ENCODE data around the gene PLEKHA6.

DNA sequence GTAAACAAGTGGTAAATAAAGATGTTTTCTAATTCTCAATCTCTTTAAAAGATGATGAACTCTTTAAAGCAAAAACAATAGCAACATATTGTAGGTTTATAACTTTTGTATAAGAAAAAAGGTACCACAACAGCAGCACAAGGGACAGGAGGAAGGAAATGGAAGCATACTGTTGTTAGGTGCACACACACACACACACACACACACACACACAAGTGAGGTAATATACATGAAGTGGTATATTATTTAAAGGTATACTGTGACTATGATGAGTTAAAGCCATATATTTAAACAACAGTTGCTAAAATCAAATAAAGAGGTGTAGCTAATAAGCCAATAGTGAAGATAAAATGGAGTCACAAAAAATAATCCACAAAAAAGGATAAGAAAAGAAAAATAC is 31.9 kb upstream of the PLEKHA6 start:
- no peak for TF ChIP-seq EZH2phosphoT487 (IDR thresholded peaks at IDR 0.05; ENCODE audit: unreplicated experiment)
- TF ChIP-seq, protein P1, sequence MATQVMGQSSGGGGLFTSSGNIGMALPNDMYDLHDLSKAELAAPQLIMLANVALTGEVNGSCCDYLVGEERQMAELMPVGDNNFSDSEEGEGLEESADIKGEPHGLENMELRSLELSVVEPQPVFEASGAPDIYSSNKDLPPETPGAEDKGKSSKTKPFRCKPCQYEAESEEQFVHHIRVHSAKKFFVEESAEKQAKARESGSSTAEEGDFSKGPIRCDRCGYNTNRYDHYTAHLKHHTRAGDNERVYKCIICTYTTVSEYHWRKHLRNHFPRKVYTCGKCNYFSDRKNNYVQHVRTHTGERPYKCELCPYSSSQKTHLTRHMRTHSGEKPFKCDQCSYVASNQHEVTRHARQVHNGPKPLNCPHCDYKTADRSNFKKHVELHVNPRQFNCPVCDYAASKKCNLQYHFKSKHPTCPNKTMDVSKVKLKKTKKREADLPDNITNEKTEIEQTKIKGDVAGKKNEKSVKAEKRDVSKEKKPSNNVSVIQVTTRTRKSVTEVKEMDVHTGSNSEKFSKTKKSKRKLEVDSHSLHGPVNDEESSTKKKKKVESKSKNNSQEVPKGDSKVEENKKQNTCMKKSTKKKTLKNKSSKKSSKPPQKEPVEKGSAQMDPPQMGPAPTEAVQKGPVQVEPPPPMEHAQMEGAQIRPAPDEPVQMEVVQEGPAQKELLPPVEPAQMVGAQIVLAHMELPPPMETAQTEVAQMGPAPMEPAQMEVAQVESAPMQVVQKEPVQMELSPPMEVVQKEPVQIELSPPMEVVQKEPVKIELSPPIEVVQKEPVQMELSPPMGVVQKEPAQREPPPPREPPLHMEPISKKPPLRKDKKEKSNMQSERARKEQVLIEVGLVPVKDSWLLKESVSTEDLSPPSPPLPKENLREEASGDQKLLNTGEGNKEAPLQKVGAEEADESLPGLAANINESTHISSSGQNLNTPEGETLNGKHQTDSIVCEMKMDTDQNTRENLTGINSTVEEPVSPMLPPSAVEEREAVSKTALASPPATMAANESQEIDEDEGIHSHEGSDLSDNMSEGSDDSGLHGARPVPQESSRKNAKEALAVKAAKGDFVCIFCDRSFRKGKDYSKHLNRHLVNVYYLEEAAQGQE (IDR thresholded peaks at IDR 0.05; ENCODE audit: unreplicated experiment) = no peak
- no peak for TF ChIP-seq POLR2AphosphoS5 (IDR thresholded peaks at IDR 0.05; ENCODE audit: low read depth)
- TF ChIP-seq, protein P2, sequence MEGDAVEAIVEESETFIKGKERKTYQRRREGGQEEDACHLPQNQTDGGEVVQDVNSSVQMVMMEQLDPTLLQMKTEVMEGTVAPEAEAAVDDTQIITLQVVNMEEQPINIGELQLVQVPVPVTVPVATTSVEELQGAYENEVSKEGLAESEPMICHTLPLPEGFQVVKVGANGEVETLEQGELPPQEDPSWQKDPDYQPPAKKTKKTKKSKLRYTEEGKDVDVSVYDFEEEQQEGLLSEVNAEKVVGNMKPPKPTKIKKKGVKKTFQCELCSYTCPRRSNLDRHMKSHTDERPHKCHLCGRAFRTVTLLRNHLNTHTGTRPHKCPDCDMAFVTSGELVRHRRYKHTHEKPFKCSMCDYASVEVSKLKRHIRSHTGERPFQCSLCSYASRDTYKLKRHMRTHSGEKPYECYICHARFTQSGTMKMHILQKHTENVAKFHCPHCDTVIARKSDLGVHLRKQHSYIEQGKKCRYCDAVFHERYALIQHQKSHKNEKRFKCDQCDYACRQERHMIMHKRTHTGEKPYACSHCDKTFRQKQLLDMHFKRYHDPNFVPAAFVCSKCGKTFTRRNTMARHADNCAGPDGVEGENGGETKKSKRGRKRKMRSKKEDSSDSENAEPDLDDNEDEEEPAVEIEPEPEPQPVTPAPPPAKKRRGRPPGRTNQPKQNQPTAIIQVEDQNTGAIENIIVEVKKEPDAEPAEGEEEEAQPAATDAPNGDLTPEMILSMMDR (conservative IDR thresholded peaks at IDR 0.05; ENCODE audit: low read depth in 2 of 2) = no peak
- no peak for TF ChIP-seq EZH2 (IDR thresholded peaks at IDR 0.05; ENCODE audit: low read depth, unreplicated experiment)
- no peak for TF ChIP-seq STAT1 (IDR thresholded peaks at IDR 0.05; ENCODE audit: unreplicated experiment)

All from GM23338 (cell line).